Body of pancreas (tissue), 4 donors: ENCODE results near the gene ZNF275. TPM values are rescaled to one million over a fixed set of nuclear protein-coding genes. Genes with fewer than 3 reads are reported as not detected.

Experiments used
- ATAC-seq: fragments of 150-250 bp; one replicate; pipeline ENCODE4 v1.9.1; 2016
- DNase-seq, 4 donors: peaks; one replicate each; pipeline ENCODE4 v3.0.0-alpha.2; 2019
- H3K27ac ChIP-seq, 4 donors: fragments of 200-600 bp; sonication (generic); 1 replicate in 3 of 4; 2 replicates in 1 of 4; pipeline versions ENCODE4 v1.5.1 to v1.6.1; 2016 to 2019; ENCODE audit warnings: mild to moderate bottlenecking in 1 of 4, mixed read lengths in 1 of 4, moderate library complexity in 1 of 4
- H3K27me3 ChIP-seq, 2 donors: fragments of 200-600 bp; sonication (generic); one replicate each; pipeline ENCODE4 v1.6.0; 2016; ENCODE audit warnings: mild to moderate bottlenecking in 1 of 2
- H3K36me3 ChIP-seq, 2 donors: fragments of 200-600 bp; sonication (generic); replicated peaks in 1 of 2; 2 replicates each; pipeline ENCODE4 v1.5.1; 2016; ENCODE audit warnings: low read depth in 2 of 2; ENCODE audit not compliant: insufficient read depth in 1 of 2
- H3K4me1 ChIP-seq: fragments of 200-600 bp; sonication (generic); one replicate; pipeline ENCODE4 v1.6.0; 2016
- H3K4me3 ChIP-seq, 2 donors: fragments of 200-600 bp; sonication (generic); 1 replicate in 1 of 2; 2 replicates in 1 of 2; pipeline ENCODE4 v1.5.1; 2016 to 2019
- H3K9me3 ChIP-seq, 3 donors: fragments of 200-600 bp; sonication (generic); 1 replicate in 2 of 3; 2 replicates in 1 of 3; pipeline ENCODE4 v1.5.1; 2016
- POLR2A ChIP-seq, 3 donors: fragments of 450-650 bp; IDR thresholded peaks; one replicate each; pipeline ENCODE4 v1.6.1; 2016; ENCODE audit warnings: antibody characterized with exemption in 3 of 3, mild to moderate bottlenecking in 2 of 3
- WGBS, 2 donors: methylation state at CpG; one replicate each; pipeline ENCODE4 v1.1.5; 2017; 5-methylcytosine and 5-hydroxymethylcytosine counted together
- intact Hi-C: fragments of 100-400 bp; cut with DNase I; formaldehyde crosslinking; loops from one replicate; pipeline ENCODE4 v1.15.1; 2023
- total RNA-seq, 2 donors: library from RNA; depleted of rRNA; stranded (reverse); fragments of >200 nt; gene quantifications; one replicate each; pipeline ENCODE4 v1.1.0, GENCODE V29; 2016
- TF ChIP-seq, protein P1 (sequence below), 7 experiments: fragments of 450-650 bp in 4 of 7; fragments of 200-600 bp in 3 of 7; sonication (generic) in 3 of 7; IDR thresholded peaks; one replicate each; pipeline ENCODE4 v1.5.1; 2016 to 2019; ENCODE audit warnings: antibody characterized with exemption in 7 of 7

The ZNF275 gene
- total RNA-seq, 2 donors from 2014 or later: 8.0 to 12.2 TPM

DNA sequence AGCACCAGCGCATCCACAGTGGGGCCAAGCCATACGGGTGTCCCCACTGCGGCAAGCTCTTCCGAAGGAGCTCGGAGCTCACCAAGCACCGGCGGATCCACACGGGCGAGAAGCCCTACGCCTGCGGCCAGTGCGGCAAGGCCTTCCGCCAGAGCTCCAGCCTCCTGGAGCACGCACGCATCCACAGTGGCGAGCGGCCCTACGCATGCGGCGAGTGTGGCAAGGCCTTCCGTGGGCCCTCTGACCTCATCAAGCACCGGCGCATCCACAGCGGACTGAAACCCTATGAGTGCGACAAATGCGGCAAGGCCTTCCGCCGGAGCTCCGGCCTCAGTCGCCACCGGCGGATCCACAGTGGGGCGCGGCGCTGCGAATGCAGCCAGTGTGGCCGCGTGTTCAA, 13.6 kb downstream of the ZNF275 start:
- no peak for ATAC-seq
- WGBS, 2 donors: 98 to 100% methylated on average over 4 to 10 of the region's 38 CpGs
- no peak overlapping the region for H3K27ac ChIP-seq
- H3K27me3 ChIP-seq: no peaks in the 10 kb centered on the region
- no peak overlapping the region for H3K4me3 ChIP-seq
- no peaks in the 10 kb centered on the region for H3K9me3 ChIP-seq
- intact Hi-C loops: no loop called here
- no peak for TF ChIP-seq POLR2A (IDR thresholded peaks at IDR 0.05)
- TF ChIP-seq, protein P1, sequence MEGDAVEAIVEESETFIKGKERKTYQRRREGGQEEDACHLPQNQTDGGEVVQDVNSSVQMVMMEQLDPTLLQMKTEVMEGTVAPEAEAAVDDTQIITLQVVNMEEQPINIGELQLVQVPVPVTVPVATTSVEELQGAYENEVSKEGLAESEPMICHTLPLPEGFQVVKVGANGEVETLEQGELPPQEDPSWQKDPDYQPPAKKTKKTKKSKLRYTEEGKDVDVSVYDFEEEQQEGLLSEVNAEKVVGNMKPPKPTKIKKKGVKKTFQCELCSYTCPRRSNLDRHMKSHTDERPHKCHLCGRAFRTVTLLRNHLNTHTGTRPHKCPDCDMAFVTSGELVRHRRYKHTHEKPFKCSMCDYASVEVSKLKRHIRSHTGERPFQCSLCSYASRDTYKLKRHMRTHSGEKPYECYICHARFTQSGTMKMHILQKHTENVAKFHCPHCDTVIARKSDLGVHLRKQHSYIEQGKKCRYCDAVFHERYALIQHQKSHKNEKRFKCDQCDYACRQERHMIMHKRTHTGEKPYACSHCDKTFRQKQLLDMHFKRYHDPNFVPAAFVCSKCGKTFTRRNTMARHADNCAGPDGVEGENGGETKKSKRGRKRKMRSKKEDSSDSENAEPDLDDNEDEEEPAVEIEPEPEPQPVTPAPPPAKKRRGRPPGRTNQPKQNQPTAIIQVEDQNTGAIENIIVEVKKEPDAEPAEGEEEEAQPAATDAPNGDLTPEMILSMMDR (IDR thresholded peaks at IDR 0.05): no peak
- H3K4me1 ChIP-seq: no peaks in the 10 kb centered on the region
- no peaks in the 10 kb centered on the region for H3K36me3 ChIP-seq
- no peak for DNase-seq

DNA sequence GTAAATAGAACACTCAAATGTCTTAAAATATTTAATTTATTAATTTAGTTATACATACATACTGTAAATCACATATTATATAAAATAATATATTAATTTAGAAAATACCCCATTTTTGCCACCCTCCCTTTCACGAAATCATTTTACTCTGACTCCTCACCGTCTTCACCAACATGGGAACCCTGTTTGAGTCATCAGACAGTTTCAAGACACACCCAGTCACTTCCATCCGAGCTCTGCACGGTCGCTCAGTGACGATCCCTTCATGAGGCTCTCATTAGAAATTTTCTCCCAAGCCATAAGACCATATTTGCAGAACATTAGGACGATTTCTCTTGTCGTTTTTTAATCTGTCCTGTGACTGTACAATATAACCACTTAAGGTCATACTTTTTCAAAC, 14.5 kb downstream of the ZNF275 start:
- H3K27ac ChIP-seq: no peak overlapping the region
- intact Hi-C loops: no loop called here
- H3K4me1 ChIP-seq: no peaks in the 10 kb centered on the region
- H3K9me3 ChIP-seq: no peaks in the 10 kb centered on the region
- no peak overlapping the region for H3K4me3 ChIP-seq
- ATAC-seq (no peak), DNase-seq (no peak)
- TF ChIP-seq, protein P1 (IDR thresholded peaks at IDR 0.05): no peak
- no peak for TF ChIP-seq POLR2A (IDR thresholded peaks at IDR 0.05)
- H3K36me3 ChIP-seq: no peaks in the 10 kb centered on the region
- WGBS, 2 donors: 83 to 94% methylated on average over 8 of the region's 8 CpGs
- no peaks in the 10 kb centered on the region for H3K27me3 ChIP-seq

DNA sequence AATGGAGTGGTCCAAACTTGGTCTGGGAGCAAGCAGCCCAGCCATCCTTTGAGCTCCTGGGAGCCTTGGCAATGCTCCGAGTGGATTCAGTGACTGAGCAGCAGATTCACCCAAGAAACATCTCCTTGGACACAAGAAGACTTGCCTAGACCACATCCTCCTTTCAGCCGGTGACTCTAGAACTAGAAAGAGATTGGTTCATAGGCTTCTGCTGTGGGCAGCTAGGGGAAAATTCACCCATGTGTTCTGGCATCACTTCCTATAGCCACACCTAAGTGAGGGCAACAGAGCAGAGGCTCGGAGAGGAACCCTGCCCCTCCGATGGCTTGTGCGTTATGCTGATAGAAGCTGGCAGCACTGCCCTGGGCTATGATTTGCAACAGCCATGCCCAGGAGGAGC, 16.0 kb downstream of the ZNF275 start:
- no peak for DNase-seq
- no peak overlapping the region for H3K27ac ChIP-seq
- H3K36me3 ChIP-seq: no peaks in the 10 kb centered on the region
- no peak overlapping the region for H3K4me3 ChIP-seq
- no peaks in the 10 kb centered on the region for H3K27me3 ChIP-seq
- H3K9me3 ChIP-seq: no peaks in the 10 kb centered on the region
- intact Hi-C loops: no loop called here
- ATAC-seq: no peak
- no peaks in the 10 kb centered on the region for H3K4me1 ChIP-seq
- TF ChIP-seq, protein P1 (IDR thresholded peaks at IDR 0.05): no peak
- no peak for TF ChIP-seq POLR2A (IDR thresholded peaks at IDR 0.05)
- WGBS, 2 donors: 87% methylated on average over 3 of the region's 5 CpGs; no CpG with 5 or more reads in 1 of the 2 donors

DNA sequence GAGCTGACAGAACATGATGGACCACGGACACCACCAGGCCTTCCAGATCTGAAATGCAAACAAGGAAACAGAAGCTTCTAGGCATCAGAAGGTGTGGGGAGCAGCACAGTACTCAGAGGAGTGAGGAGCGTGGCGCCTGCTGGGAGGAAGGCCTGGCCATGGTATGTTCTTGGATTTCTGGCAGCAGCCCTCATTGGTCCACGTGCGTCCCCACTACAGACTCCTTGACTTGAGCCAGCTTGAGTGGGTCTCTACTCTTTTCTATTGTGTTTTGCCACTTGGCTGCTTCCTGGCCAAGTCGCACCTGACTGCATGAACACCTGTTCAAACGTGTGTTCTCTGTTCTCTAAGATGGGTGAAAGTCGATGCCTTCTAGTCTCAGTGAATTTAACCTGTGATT, 18.0 kb downstream of the ZNF275 start:
- intact Hi-C loops: no loop called here
- 85 to 90% methylated on average over 5 to 7 of the region's 8 CpGs for WGBS, 2 donors
- no peak for TF ChIP-seq POLR2A (IDR thresholded peaks at IDR 0.05)
- TF ChIP-seq, protein P1 (IDR thresholded peaks at IDR 0.05): no peak
- Histone ChIP-seq H3K27me3 (no peaks in the 10 kb centered on the region), H3K36me3 (no peaks in the 10 kb centered on the region), H3K9me3 (no peaks in the 10 kb centered on the region), H3K27ac (no peak overlapping the region), H3K4me3 (no peak overlapping the region), H3K4me1 (no peaks in the 10 kb centered on the region)
- ATAC-seq (no peak), DNase-seq (no peak)

DNA sequence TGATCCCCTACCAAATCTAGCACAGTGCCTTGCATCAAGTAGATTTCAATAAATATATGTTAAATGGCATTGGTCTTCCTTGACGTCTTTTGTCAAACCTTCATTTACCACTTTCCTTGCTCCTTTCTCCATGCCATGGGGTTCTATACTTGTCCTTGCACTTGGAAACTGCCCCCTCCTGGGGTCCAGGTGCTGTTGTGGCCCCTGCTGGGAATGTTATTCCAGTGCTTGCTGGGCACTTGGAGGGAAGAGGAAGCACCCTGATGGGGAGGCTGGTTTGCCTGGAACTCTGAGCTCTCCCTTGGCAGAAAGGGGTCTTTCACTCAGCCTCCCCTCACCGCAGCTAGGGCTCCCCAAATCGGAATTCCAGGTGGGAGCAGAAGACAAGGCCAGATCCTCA, 18.9 kb downstream of the ZNF275 start:
- ATAC-seq: no peak
- intact Hi-C loops: no loop called here
- no peak for TF ChIP-seq POLR2A (IDR thresholded peaks at IDR 0.05)
- TF ChIP-seq, protein P1 (IDR thresholded peaks at IDR 0.05): no peak
- DNase-seq: no peak
- no peaks in the 10 kb centered on the region for H3K9me3 ChIP-seq
- H3K27me3 ChIP-seq: no peaks in the 10 kb centered on the region
- H3K27ac ChIP-seq: no peak overlapping the region
- no peaks in the 10 kb centered on the region for H3K4me1 ChIP-seq
- WGBS, 2 donors: 75% methylated on average over 1 to 2 of the region's 3 CpGs
- H3K4me3 ChIP-seq: no peak overlapping the region
- H3K36me3 ChIP-seq: no peaks in the 10 kb centered on the region
